ENCODE results near the gene PTPRN2.

The PTPRN2 gene

GRCh38 chr7:158096582-158096981 lies 491.0 kb downstream of the PTPRN2 start:
- no peak for TF ChIP-seq CTCF (IDR thresholded peaks at IDR 0.05; ENCODE audit: extremely low read depth, insufficient read depth, missing control alignments)
- no peak for DNase-seq (ENCODE audit: low spot score)
- in situ Hi-C loops (cut with MboI; ENCODE audit: low pct_unique_long_range_greater_than_20kb, low sequenced_read_pairs, unreplicated experiment): no loop called here

- in situ Hi-C loops (cut with MboI; ENCODE audit: low pct_unique_long_range_greater_than_20kb, low sequenced_read_pairs, unreplicated experiment): no loop called here
- no peak for DNase-seq (ENCODE audit: low spot score)
These were observed 492.9 kb downstream of the PTPRN2 start for GRCh38 chr7:158094671-158095226.

GRCh38 chr7:158094046-158094445 lies 493.6 kb downstream of the PTPRN2 start:
- no peak for DNase-seq (ENCODE audit: low spot score)
- in situ Hi-C loops (cut with MboI; ENCODE audit: low pct_unique_long_range_greater_than_20kb, low sequenced_read_pairs, unreplicated experiment): no loop called here
- TF ChIP-seq CTCF (IDR thresholded peaks at IDR 0.05; ENCODE audit: extremely low read depth, insufficient read depth, missing control alignments): no peak

More at GRCh38 chr7:158094671-158095226, 492.9 kb downstream of the PTPRN2 start:
- TF ChIP-seq CTCF (IDR thresholded peaks at IDR 0.05; ENCODE audit: extremely low read depth, insufficient read depth, missing control alignments): no peak

- in situ Hi-C loops (cut with MboI; ENCODE audit: low pct_unique_long_range_greater_than_20kb, low sequenced_read_pairs, unreplicated experiment): no loop called here
- DNase-seq (ENCODE audit: low spot score): no peak
- no peak for TF ChIP-seq CTCF (IDR thresholded peaks at IDR 0.05; ENCODE audit: extremely low read depth, insufficient read depth, missing control alignments)
These were observed 494.3 kb downstream of the PTPRN2 start for GRCh38 chr7:158093156-158093796.

GRCh38 chr7:158087196-158087595 lies 500.4 kb downstream of the PTPRN2 start:
- DNase-seq (ENCODE audit: low spot score): no peak
- TF ChIP-seq CTCF (IDR thresholded peaks at IDR 0.05; ENCODE audit: extremely low read depth, insufficient read depth, missing control alignments): no peak
- in situ Hi-C loops (cut with MboI; ENCODE audit: low pct_unique_long_range_greater_than_20kb, low sequenced_read_pairs, unreplicated experiment): no loop called here

- no peak for DNase-seq (ENCODE audit: low spot score)
- in situ Hi-C loops (cut with MboI; ENCODE audit: low pct_unique_long_range_greater_than_20kb, low sequenced_read_pairs, unreplicated experiment): no loop called here
- no peak for TF ChIP-seq CTCF (IDR thresholded peaks at IDR 0.05; ENCODE audit: extremely low read depth, insufficient read depth, missing control alignments)
These were observed 501.6 kb downstream of the PTPRN2 start for GRCh38 chr7:158085741-158086695.
